ENCODE results near the gene CNTNAP2.
A peak's percentile ranks its signal among the peaks of the same experiment; 100 is the strongest.
"Not testable (repeated sequence)": the region's sequence is repeated elsewhere in the genome, so short reads cannot be mapped to it uniquely, and the experiment has no call there.

Gene CNTNAP2

GRCh38 chr7:147700702-147701101, 1584.1 kb downstream of the CNTNAP2 start:
- no peak for DNase-seq

DNA sequence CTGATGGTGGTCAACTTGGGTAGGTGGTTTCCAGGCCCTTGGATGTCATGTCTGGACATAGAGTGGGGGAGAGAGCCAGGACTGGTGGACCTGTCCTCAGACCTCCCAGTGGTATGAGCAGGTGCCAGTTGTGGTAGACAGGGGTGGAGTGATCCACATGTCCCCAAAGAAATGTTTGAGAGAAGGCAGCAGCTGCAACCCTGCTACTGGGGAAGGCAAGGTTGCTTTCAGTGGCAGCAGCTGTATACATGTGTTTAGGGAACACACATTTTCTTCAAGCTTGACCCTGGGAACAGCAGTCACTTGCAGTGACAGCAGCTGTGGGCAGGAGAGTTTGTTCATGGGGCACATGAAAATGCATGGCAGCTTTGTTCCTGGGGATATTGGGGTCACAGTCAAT, 1591.3 kb downstream of the CNTNAP2 start:
- no peak for DNase-seq

GRCh38 chr7:147708871-147709270, 1592.3 kb downstream of the CNTNAP2 start:
- DNase-seq = peak; percentile 43

DNA sequence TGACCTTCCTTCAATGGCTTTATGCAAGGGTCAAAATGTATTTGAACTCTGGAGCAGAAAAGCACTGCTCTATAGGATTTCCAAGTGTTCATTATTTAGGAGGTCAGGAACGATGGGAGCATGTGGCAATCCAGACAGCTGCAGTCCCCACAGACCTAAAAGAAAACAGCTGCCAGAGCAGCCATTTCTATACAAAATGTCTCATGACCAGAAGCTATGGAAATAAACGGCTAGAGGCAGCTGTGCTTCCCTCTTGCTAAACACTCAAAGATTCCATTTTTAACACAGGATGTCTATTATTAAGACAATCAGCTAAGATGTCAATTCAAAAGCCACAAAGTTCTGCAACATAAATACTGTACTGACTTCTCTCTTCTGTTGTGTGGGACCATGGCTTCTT, 1594.8 kb downstream of the CNTNAP2 start:
- no peak for DNase-seq

DNA sequence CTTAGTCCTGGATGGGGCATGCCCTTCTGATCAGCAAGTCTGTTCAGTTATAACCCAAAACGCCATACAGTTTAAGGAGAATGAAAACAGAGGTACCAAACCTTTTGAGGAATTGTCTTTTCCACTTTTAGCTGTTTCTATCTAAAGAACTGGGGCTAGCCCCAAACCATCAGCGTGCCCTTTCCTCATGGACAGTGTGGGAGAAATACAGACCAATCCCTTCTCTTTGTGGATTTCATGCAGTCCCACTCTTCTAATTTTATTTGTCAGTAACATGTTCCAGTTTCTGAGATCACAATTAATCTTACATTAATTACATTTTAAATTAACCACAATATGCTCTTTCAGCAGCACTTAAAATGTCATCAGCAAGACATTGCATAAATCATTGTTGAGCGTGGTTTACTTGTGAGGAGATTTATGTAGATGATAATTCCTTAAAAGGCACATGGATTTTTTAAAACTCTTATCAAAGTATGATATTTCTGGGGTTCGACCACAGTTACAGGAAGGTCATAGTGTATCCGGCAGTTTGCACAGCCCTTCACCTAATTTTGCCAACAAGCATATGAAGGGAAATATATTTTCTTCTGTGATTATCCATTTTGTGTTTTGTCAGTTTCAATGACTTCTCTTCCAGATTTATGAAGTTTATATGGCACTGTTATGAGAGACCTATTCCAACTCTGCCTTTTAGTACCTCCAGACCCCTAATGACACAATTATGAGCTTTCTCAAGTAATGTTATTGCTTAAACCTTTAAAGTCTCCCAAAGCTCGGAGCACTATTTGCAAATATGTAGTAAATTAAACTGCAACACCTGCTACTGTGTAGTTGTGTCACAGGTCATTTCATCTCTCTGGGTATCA, 1605.6 kb downstream of the CNTNAP2 start:
- DNase-seq = no peak

DNA sequence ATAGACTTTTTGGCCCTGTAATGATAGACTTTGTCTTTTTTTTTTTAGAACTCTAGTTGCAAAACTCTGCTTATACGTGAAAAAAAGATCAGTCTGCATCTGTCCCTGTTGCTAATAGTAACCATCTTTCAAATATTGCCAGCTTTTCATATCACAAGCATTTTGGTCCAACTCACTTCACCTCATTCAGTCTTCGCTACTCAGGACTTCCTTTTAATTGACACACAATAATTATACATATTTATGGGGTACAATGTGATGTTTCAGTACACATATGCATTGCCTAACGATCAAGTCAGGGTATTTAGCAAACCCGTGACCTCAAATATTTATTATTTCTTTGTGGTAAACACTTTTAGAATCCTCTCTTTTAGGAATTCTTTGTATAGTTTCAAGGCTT, 1606.9 kb downstream of the CNTNAP2 start:
- peak; percentile 2 for DNase-seq

DNA sequence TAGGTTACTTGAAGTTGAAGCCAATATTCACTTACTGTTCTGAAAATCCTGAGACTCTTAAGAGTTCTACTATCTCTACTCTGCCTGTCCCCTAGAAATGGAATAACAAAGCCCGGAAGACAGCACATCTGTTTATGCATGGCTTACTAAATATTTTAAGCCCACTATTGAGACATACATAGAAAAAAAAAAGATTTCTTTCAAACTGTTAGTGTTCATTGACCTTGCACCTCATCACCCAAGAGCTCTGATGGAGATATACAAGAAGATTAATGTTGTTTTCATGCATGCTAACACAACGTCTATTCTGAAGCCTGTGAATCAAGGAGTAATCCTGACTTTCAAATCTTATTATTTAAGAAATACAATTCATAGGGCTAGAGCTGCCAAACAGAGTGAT, 1614.7 kb downstream of the CNTNAP2 start:
- no peak for DNase-seq

- DNase-seq = not testable (repeated sequence)
Measured at GRCh38 chr7:147737559-147738214, 1621.1 kb downstream of the CNTNAP2 start.

GRCh38 chr7:147742301-147742700, 1625.7 kb downstream of the CNTNAP2 start:
- DNase-seq = no peak

DNA sequence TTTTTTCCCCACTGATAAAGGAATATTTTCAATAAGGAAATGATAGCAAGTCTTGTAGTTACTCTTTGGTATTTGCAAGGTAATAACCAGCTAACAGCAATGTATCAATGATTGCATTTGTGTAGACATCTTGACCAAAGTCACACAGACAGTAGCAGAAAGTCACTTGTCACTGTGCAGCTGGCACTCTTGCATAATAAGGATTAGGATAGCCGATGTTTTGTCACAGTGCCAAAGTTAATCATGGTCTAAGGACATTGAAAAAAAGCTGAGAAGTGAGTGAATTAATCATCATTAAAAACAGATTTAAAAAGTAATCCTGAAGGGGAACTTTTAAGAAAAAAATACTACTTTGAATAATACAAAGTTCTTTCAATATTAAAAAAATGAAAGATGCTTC, 1639.7 kb downstream of the CNTNAP2 start:
- DNase-seq = peak; percentile 64

- DNase-seq = no peak
Measured at GRCh38 chr7:147759327-147759943, 1642.8 kb downstream of the CNTNAP2 start.

- DNase-seq = no peak
Measured at GRCh38 chr7:147765301-147765700, 1648.7 kb downstream of the CNTNAP2 start.

DNA sequence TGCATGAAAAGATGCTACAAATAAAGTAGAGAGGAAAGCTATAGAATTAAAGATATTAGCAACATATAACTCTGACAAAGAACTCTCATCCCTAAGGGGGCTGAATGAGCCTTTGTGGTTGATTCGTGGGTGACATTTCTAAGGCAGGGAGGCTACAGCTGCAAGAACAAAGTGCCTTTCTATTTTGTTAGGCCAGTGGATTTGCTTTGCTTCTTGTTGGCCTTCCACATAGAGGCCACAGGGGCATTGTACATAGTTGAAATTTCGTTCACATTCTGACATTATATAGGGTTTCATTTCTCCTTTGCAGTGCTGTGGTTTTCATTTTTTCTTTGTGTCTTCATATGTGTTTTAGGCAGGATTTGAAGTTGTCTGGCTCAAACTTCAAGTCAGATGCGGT, 1654.7 kb downstream of the CNTNAP2 start:
- no peak for DNase-seq

GRCh38 chr7:147774461-147774860, 1657.9 kb downstream of the CNTNAP2 start:
- DNase-seq = peak; percentile 25

GRCh38 chr7:147775516-147776284, 1659.1 kb downstream of the CNTNAP2 start:
- DNase-seq = no peak

GRCh38 chr7:147777309-147777708, 1660.7 kb downstream of the CNTNAP2 start:
- no peak for DNase-seq

DNA sequence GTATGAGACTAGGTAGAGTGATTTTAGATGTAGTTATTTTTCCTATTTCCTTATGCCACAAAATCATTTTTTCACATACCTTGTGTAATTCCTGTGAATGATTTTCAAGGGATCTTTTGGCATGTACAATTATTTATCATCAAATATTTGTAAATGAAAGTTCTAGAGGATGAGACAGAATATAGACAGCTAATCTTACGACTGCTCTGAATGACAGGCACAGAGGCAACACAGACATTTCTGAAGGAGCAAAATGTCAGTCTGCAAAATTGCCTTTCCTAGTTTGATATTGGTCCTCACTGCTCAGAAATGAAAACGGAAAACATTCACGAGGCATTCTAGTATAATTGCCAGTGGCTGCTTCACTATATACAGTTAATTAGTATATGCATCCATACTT, 1663.3 kb downstream of the CNTNAP2 start:
- DNase-seq = no peak

- DNase-seq = no peak
Measured at GRCh38 chr7:147796581-147796980, 1680.0 kb downstream of the CNTNAP2 start.

DNA sequence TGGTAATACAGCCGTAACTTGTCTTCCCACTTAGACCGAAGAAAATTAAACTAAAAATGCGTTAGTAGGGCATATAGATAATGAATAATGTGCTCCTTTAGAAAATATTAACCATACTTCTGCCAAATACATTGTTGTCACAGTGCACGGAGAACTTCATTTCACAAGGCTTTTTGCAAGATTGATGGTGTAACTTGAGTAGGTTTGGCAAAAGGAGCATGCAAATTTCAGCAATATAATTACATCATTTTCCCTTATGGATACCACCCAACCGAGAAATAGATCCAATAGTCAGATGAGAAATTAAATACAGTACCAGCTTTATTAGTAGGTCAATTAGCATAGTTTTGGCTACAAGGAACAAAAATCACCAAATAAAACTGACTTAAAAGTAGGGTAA, 1681.4 kb downstream of the CNTNAP2 start:
- DNase-seq = peak; percentile 85

- not testable (repeated sequence) for DNase-seq
Measured at GRCh38 chr7:147801762-147802161, 1685.2 kb downstream of the CNTNAP2 start.

- no peak for DNase-seq
Measured at GRCh38 chr7:147803151-147803550, 1686.5 kb downstream of the CNTNAP2 start.

GRCh38 chr7:147803606-147804005, 1687.0 kb downstream of the CNTNAP2 start:
- peak; percentile 94 for DNase-seq

- peak; percentile 98 for DNase-seq
Measured at GRCh38 chr7:147804032-147804431, 1687.4 kb downstream of the CNTNAP2 start.
